ENCODE results near the gene FCSK. TPM values are rescaled to one million over a fixed set of nuclear protein-coding genes. Genes with fewer than 3 reads are reported as not detected.
A peak's percentile ranks its signal among the peaks of the same experiment; 100 is the strongest.

The FCSK gene
- total and polyA plus RNA-seq, 2 of the 13 experiments (the other 11 are each of a cell fraction or from before 2014, with no cell fraction given), result 9.1 to 19.2 TPM

DNA sequence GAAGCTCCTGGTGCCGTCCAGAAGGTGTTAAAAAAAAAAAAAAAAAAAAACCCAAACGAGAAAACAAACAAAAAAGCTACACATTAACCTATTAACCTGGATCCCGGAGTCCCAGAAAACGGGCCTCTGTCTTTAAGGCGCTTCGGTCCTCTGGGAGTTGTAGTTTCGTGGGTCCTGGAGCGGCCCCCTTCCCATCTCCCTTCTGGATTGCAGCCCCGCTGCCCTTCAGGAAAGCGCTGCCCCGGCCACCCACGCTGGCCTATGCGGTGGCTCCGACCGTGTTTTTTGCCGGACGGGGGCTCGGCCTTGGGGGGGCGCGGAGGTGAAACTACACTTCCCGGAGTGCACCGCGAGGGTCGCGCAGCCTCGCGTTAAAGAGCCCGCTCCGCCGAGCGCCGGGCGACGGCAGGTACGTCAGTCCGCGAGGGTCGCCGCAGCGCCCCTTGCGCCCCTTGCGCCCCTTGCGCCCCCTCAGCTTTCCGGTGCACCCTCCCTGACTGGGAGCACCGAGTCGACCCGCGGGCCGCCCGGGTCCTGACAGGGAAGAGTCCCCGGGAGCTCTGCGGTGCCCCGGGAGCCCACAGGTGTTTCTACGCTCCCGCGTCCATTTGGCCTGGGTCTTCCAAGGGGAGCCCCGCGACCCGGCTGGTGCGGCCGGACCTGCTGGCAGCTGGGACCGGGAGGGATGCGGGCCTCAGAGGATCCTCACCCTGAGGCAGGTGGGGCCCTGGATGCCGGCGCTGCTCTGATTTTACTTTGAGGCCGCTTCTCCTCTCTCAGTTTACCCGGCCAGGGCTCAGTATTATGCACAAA, at the start of gene FCSK (continued):
- TF ChIP-seq, protein P1, sequence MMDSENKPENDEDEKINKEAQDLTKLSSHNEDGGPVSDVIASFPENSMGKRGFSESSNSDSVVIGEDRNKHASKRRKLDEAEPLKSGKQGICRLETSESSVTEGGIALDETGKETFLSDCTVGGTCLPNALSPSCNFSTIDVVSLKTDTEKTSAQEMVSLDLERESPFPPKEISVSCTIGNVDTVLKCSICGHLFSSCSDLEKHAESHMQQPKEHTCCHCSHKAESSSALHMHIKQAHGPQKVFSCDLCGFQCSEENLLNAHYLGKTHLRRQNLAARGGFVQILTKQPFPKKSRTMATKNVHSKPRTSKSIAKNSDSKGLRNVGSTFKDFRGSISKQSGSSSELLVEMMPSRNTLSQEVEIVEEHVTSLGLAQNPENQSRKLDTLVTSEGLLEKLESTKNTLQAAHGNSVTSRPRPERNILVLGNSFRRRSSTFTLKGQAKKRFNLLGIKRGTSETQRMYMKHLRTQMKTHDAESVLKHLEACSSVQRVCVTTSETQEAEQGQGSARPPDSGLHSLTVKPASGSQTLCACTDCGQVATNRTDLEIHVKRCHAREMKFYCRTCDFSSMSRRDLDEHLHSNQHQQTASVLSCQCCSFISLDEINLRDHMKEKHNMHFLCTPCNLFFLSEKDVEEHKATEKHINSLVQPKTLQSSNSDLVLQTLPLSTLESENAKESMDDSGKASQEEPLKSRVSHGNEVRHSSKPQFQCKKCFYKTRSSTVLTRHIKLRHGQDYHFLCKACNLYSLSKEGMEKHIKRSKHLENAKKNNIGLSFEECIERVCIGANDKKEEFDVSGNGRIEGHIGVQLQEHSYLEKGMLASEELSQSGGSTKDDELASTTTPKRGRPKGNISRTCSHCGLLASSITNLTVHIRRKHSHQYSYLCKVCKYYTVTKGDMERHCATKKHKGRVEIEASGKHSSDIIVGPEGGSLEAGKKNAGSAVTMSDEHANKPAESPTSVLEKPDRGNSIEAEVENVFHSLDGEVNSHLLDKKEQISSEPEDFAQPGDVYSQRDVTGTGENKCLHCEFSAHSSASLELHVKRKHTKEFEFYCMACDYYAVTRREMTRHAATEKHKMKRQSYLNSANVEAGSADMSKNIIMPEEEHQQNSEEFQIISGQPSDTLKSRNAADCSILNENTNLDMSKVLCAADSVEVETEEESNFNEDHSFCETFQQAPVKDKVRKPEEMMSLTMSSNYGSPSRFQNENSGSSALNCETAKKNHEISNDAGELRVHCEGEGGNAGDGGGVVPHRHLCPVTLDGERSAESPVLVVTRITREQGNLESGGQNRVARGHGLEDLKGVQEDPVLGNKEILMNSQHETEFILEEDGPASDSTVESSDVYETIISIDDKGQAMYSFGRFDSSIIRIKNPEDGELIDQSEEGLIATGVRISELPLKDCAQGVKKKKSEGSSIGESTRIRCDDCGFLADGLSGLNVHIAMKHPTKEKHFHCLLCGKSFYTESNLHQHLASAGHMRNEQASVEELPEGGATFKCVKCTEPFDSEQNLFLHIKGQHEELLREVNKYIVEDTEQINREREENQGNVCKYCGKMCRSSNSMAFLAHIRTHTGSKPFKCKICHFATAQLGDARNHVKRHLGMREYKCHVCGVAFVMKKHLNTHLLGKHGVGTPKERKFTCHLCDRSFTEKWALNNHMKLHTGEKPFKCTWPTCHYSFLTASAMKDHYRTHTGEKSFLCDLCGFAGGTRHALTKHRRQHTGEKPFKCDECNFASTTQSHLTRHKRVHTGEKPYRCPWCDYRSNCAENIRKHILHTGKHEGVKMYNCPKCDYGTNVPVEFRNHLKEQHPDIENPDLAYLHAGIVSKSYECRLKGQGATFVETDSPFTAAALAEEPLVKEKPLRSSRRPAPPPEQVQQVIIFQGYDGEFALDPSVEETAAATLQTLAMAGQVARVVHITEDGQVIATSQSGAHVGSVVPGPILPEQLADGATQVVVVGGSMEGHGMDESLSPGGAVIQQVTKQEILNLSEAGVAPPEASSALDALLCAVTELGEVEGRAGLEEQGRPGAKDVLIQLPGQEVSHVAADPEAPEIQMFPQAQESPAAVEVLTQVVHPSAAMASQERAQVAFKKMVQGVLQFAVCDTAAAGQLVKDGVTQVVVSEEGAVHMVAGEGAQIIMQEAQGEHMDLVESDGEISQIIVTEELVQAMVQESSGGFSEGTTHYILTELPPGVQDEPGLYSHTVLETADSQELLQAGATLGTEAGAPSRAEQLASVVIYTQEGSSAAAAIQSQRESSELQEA (CRISPR knock-in tag; IDR thresholded peaks at IDR 0.05; ENCODE audit: not compliant biosample characterization), result peak; percentile 91
- TF ChIP-seq ZNF496 (CRISPR knock-in tag; IDR thresholded peaks at IDR 0.05; ENCODE audit: insufficient replicate concordance), result no peak
- TF ChIP-seq NBN (conservative IDR thresholded peaks at IDR 0.05), result no peak
- no peak for TF ChIP-seq ZSCAN22 (CRISPR knock-in tag; IDR thresholded peaks at IDR 0.05)
- TF ChIP-seq, protein P2, sequence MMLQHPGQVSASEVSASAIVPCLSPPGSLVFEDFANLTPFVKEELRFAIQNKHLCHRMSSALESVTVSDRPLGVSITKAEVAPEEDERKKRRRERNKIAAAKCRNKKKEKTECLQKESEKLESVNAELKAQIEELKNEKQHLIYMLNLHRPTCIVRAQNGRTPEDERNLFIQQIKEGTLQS (CRISPR knock-in tag; IDR thresholded peaks at IDR 0.05), result peak; percentile 61; the same call in 1 of the 2 replicates
- TF ChIP-seq, protein P3, sequence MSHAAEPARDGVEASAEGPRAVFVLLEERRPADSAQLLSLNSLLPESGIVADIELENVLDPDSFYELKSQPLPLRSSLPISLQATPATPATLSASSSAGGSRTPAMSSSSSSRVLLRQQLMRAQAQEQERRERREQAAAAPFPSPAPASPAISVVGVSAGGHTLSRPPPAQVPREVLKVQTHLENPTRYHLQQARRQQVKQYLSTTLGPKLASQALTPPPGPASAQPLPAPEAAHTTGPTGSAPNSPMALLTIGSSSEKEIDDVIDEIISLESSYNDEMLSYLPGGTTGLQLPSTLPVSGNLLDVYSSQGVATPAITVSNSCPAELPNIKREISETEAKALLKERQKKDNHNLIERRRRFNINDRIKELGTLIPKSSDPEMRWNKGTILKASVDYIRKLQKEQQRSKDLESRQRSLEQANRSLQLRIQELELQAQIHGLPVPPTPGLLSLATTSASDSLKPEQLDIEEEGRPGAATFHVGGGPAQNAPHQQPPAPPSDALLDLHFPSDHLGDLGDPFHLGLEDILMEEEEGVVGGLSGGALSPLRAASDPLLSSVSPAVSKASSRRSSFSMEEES (CRISPR knock-in tag; IDR thresholded peaks at IDR 0.05), result peak; percentile 6; the same call in 1 of the 2 replicates
- TF ChIP-seq, protein P4, sequence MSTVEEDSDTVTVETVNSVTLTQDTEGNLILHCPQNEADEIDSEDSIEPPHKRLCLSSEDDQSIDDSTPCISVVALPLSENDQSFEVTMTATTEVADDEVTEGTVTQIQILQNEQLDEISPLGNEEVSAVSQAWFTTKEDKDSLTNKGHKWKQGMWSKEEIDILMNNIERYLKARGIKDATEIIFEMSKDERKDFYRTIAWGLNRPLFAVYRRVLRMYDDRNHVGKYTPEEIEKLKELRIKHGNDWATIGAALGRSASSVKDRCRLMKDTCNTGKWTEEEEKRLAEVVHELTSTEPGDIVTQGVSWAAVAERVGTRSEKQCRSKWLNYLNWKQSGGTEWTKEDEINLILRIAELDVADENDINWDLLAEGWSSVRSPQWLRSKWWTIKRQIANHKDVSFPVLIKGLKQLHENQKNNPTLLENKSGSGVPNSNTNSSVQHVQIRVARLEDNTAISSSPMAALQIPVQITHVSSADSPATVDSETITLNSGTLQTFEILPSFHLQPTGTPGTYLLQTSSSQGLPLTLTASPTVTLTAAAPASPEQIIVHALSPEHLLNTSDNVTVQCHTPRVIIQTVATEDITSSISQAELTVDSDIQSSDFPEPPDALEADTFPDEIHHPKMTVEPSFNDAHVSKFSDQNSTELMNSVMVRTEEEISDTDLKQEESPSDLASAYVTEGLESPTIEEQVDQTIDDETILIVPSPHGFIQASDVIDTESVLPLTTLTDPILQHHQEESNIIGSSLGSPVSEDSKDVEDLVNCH (CRISPR knock-in tag; IDR thresholded peaks at IDR 0.05), result no peak
- peak; percentile 94 for TF ChIP-seq ZNF563 (CRISPR knock-in tag; IDR thresholded peaks at IDR 0.05)
- TF ChIP-seq, protein P5, sequence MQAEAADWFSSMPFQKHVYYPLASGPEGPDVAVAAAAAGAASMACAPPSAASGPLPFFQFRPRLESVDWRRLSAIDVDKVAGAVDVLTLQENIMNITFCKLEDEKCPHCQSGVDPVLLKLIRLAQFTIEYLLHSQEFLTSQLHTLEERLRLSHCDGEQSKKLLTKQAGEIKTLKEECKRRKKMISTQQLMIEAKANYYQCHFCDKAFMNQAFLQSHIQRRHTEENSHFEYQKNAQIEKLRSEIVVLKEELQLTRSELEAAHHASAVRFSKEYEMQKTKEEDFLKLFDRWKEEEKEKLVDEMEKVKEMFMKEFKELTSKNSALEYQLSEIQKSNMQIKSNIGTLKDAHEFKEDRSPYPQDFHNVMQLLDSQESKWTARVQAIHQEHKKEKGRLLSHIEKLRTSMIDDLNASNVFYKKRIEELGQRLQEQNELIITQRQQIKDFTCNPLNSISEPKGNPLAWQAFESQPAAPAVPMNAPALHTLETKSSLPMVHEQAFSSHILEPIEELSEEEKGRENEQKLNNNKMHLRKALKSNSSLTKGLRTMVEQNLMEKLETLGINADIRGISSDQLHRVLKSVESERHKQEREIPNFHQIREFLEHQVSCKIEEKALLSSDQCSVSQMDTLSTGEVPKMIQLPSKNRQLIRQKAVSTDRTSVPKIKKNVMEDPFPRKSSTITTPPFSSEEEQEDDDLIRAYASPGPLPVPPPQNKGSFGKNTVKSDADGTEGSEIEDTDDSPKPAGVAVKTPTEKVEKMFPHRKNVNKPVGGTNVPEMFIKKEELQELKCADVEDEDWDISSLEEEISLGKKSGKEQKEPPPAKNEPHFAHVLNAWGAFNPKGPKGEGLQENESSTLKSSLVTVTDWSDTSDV (CRISPR knock-in tag; IDR thresholded peaks at IDR 0.05), result peak; percentile 85
- TF ChIP-seq CAMTA2 (CRISPR knock-in tag; IDR thresholded peaks at IDR 0.05; ENCODE audit: borderline replicate concordance), result peak; percentile 70; the same call in 1 of the 2 replicates
- peak; percentile 62; the same call in 1 of the 2 replicates for TF ChIP-seq ZNF761 (CRISPR knock-in tag; conservative IDR thresholded peaks at IDR 0.05)
- TF ChIP-seq HDAC2 (CRISPR knock-in tag; IDR thresholded peaks at IDR 0.05), result peak; percentile 82
- TF ChIP-seq ZMYM3 (CRISPR knock-in tag; IDR thresholded peaks at IDR 0.05), result peak; percentile 70

Measured in HepG2 (cell line).